GM18517 (cell line): ENCODE measurements around the gene LARP4B.
A peak's percentile ranks its signal among the peaks of the same experiment; 100 is the strongest.

Experiments
- ATAC-seq: cut with Tn5 transposase; IDR thresholded peaks from one replicate; pipeline ENCODE4 v1.9.1; 2021; ENCODE audit warnings: mild to moderate bottlenecking, moderate library complexity; ENCODE audit not compliant: unreplicated experiment

LARP4B gene

GRCh38 chr10:870564-871166 lies 60.8 kb downstream of the LARP4B start:
- no peak for ATAC-seq

- no peak for ATAC-seq
Measured at GRCh38 chr10:869171-869570, 62.3 kb downstream of the LARP4B start.

GRCh38 chr10:867807-868206 lies 63.7 kb downstream of the LARP4B start:
- ATAC-seq, result no peak

- no peak for ATAC-seq
Measured at GRCh38 chr10:866577-866941, 64.9 kb downstream of the LARP4B start.

GRCh38 chr10:865924-866576 lies 65.5 kb downstream of the LARP4B start:
- ATAC-seq, result no peak

GRCh38 chr10:865257-865656 lies 66.2 kb downstream of the LARP4B start:
- no peak for ATAC-seq

GRCh38 chr10:860519-860918 lies 71.0 kb downstream of the LARP4B start:
- no peak for ATAC-seq

- ATAC-seq, result no peak
Measured at GRCh38 chr10:856416-857157, 74.9 kb downstream of the LARP4B start.

- ATAC-seq, result no peak
Measured at GRCh38 chr10:855671-856070, 75.8 kb downstream of the LARP4B start.

GRCh38 chr10:855079-855478 lies 76.4 kb downstream of the LARP4B start:
- ATAC-seq, result no peak

GRCh38 chr10:853017-853416 lies 78.5 kb downstream of the LARP4B start:
- ATAC-seq, result no peak

- peak; percentile 34 for ATAC-seq
Measured at GRCh38 chr10:852386-852785, 79.1 kb downstream of the LARP4B start.

GRCh38 chr10:851901-852300 lies 79.6 kb downstream of the LARP4B start:
- peak; percentile 94 for ATAC-seq

GRCh38 chr10:850093-850492 lies 81.4 kb downstream of the LARP4B start:
- ATAC-seq, result no peak

- no peak for ATAC-seq
Measured at GRCh38 chr10:847868-848267, 83.6 kb downstream of the LARP4B start.

GRCh38 chr10:846126-846685 lies 85.3 kb downstream of the LARP4B start:
- no peak for ATAC-seq

- no peak for ATAC-seq
Measured at GRCh38 chr10:845526-845925, 86.0 kb downstream of the LARP4B start.

- no peak for ATAC-seq
Measured at GRCh38 chr10:844552-844951, 87.0 kb downstream of the LARP4B start.

GRCh38 chr10:843703-844102 lies 87.8 kb downstream of the LARP4B start:
- no peak for ATAC-seq

- ATAC-seq, result no peak
Measured at GRCh38 chr10:842795-843194, 88.7 kb downstream of the LARP4B start.

GRCh38 chr10:841535-841934 lies 90.0 kb downstream of the LARP4B start:
- ATAC-seq, result no peak
